Raji (cell line): ENCODE data around the gene TRABD2A.

Experiments used
- POLR2A ChIP-seq: IDR thresholded peaks from 2 replicates; pipeline ENCODE4 v1.6.1; 2011; ENCODE audit warnings: low read depth, low read length, control low read depth; ENCODE audit not compliant: insufficient read depth

The TRABD2A gene

DNA sequence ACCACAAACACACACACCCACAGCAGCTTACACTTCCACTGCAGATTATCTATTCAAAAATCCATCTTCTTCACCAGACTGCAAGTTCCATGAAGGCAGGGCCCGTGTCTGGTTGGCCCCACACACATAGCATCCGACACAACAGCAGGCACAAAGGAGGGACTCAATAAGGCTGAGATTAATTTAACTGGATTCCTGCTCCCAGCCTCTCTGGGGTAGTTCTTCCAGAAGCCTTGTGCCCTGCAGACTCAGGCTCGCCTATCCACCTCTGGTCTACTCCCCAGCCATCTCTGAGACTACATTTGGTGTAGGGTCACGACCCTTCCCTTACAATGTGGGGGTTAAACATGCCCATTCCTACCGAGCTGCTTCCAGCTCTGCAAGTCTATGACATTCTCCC is 57.7 kb downstream of the TRABD2A start:
- no peak for TF ChIP-seq POLR2A

DNA sequence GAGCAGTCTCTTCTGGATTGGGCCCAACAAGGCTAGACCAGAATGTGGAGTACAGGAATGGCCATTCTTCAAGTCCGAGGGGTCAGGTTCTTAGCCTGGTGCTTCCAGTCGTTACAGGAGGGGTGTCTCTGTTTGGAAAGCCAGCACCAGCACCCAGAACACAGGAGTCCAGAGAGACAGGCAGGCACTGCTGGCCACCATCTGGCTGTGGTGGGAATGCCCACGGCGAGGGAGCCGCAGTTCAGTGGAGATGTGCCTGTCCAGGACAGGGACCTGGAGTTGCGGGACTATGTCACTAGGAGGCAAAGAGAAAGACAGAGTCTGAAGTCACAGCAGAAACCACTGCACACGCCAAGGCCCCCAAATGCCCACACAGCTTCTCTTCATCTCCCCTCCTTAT is 59.1 kb downstream of the TRABD2A start:
- no peak for TF ChIP-seq POLR2A

DNA sequence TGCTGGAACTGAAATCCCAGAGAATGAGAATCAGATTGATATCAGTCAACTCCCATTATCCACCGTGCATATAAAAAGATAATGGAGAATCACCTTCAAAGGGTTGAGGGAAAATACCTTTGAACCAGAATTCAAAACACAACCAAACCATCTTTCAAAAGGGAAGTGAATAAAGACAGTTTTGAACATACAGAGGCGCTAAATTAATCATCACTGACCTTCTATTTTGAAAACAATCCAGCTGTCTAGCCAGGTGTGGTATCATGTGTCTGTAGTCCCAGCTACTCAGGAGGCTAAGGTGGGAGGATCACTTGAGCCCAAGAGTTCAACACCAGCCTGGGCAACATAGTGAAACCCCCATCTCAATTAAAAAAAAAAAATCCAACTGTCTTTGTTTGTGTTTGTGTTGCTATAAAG is 63.6 kb downstream of the TRABD2A start:
- no peak for TF ChIP-seq POLR2A

DNA sequence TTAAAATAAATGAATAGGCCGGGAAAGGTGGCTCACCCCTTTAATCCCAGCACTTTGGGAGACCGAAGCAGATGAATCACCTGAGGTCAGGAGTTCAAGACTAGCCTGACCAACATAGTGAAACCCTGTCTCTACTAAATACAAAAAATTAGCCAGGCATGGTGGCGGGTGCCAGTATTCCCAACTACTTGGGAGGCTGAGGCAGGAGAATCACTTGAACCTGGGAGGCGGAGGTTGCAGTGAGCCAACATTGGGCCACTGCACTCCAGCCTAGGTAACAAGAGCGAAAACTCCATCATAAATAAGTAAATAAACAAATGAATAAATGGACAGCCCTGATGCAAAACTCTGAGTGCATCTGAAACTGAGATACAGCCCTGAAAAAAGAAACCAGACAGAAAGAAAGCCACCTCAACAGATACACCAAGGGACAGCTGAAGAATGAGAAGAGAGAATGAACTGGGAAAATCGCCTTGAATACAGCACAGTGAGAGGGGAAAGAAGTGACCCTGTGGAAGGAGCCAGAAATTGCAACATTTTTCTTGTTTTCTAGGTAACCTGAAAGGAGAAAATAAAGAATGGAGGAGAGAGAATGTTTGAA is 64.4 kb downstream of the TRABD2A start:
- no peak for TF ChIP-seq POLR2A

DNA sequence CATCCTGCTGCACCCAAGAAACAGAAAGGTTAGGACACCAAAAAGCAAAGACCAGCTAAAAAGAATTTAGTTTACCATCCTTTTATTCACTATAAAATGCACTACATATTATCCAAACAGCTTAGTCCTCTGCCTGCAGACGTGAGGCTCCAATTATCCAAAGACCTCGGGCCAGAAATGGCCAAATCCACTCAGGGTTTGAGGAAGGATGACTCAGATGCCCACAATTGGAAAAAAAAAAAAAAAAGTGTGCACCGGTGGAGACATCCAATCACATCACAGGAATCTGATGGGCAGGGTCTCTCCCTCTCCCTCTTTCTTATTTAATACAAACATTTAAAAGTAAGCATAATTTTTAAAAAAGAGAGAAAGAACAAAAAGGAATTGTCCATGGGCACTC is 65.7 kb downstream of the TRABD2A start:
- TF ChIP-seq POLR2A, result no peak

DNA sequence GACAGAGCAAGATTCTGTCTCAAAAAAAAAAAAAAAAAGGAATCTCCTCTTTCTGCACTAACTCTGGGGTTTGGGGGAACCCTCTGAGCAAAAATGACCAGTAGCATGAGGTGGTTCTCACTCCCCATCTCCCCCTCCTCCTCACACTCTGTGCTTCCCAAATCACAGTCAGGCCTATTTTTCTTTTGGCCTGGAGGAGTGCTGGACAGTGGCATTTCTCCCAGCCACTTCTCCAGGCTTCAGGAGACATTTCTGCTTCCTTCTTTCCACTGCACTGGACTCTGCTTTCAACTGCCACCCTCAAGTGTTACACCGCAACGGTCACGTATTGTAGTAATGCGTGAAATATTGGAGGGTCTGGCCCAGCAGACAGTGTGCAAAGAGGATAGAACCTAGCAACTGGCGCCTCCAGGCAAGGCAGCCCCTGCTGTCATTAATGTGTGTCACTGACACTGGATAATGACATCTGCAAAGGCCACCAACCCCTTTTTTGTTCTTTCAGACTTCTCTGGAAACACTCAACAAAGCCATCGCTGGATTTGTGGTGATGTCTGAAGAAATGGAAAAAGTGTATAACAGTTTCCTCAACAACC is 68.9 kb downstream of the TRABD2A start:
- TF ChIP-seq POLR2A, result no peak

DNA sequence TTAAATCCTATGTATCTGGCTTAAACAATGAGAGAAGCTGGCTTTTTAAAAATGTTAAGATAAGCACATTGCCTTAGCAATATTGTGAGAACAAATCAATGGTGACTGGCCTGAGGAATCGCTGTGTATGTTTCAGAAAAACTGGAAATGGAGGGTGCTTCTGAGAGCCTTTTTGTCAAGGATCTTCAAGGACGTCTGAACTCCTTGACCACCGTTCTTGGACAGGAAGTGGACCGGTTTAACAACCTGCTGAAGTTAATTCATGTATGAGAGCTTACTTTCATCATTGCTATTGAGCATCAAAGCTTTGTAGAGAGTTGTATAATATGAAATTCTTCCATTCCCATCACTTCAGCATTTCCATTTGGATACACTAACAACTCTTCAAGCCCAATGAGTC is 72.6 kb downstream of the TRABD2A start:
- no peak for TF ChIP-seq POLR2A

DNA sequence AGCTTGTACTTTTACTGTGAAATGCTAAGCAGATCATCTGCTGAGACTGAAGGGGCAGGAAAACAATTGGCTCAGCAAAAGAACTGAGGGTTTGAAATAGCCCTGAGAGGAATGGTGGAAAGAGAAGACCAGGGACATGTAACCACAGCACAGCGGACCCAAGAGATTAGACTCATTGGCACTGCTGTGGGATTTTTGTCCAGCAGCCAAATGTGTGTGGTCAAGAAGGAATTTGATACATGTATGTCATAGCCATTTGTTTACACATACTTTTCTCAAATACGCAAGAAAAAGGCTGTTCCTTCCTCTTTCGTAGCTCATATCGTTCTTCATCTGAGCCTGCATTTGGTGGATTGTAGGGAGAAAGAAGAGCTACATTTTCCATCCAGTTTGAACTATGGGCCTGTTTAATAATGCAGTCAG is 73.8 kb downstream of the TRABD2A start:
- TF ChIP-seq POLR2A, result no peak

DNA sequence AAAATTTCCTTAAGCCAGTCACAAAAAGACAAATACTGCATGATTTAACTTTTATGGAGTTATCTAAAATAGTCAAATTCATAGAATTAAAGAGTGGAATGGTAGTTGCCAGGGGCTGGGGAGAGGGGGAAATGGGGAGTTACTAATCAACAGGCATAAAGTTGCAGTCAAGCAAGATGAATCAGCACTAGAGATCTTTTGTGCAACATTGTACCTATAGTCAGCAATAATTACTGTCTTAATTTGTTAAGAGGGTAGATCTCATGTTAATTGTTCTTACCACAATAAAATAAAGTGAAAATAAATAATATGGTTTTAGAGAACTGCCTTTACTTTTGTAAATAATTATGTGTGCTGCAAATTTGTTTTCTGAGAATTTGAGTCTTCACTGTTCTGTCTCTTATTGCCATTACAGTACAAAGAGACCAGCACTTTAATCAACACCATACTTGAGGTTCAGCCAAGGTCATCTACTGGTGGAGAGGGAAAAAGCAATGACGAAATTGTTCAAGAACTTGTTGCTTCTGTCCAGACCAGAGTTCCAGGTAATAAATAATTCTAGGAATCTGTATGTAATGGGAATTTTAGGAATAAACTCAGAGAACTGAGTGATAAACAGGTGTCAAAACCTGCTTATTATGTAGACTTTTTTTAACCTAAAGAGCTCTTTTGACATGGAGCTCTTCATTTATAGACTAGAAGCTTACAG is 75.5 kb downstream of the TRABD2A start:
- no peak for TF ChIP-seq POLR2A

DNA sequence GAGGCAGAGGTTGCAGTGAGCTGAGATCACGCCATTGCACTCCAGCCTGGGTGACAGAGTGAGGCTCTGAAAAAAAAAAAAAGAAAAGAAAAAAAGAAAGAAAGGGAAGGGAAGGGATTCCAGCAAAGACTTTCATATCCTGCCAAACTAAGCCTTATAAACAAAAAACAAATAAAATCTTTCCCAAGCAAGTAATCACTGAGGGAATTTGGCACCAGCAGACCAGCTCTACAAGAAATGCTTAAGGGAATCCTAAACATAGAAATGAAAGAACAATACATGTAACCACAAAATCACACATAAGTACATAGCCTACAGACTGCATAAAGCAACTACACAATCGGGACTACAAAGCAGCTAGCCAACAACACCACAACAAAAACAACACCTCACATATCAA is 79.1 kb downstream of the TRABD2A start:
- TF ChIP-seq POLR2A, result no peak

DNA sequence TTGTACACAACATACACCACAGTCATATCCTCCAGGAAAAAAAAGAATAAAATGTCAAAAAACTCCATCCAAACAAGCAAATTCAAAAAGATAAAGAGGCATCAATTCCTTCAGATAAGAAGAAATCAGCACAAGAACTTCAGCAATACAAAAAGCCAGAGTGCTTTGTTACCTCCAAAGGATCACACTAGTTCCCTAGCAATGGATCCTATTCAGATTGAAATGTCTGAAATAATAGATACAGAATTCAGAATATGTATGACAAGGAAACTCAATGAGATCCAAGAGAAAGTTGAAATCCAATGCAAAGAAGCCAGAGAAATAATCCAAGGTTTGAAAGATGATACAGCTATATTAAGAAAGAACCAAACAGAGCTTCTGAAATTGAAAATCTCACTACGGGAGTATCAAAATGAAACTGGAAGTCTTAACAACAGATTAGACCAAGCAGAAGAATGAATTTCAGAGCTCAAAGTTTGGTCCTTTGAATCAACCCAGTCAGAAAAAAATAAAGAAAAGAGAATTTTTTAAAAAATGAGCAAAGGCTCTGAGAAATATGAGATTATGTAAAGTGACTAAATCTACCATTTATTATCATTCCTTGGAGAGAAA is 80.6 kb downstream of the TRABD2A start:
- TF ChIP-seq POLR2A, result no peak

DNA sequence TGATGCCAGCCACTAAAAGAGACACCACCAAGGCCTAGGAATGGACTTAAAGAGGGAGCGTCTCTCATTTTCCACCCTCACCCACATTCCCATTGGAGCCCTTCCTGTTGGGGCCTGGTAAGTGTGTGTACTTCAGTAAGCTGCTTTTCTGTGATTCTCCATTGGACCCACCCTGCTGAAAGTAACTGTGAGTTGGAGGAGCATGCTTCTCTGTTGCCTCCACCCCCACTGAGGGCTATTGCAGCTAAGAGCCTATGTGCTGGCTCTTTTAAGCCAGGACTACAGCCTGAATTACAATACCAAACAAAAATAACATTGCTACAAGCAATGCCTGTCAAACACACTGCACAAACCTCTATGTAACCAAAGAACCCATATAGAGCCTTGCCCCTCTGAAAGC is 81.1 kb downstream of the TRABD2A start:
- TF ChIP-seq POLR2A, result no peak

DNA sequence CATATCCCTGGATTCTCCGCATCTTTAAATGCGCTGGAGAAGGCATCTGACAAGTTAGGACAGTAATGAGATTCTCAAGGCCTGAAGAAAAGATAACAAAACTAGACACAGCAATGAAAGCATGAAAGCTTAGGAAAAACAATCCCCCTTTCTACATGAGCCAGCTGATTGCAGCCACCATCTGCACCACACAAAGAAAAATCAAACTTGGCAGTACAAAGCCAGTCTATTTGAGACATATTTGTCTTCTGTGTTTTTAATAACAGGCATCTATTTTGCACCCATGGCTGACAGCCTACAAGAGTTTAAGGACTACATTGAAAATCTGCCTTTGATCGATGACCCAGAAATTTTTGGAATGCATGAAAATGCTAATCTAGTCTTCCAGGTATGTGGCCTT is 83.6 kb downstream of the TRABD2A start:
- TF ChIP-seq POLR2A, result no peak

DNA sequence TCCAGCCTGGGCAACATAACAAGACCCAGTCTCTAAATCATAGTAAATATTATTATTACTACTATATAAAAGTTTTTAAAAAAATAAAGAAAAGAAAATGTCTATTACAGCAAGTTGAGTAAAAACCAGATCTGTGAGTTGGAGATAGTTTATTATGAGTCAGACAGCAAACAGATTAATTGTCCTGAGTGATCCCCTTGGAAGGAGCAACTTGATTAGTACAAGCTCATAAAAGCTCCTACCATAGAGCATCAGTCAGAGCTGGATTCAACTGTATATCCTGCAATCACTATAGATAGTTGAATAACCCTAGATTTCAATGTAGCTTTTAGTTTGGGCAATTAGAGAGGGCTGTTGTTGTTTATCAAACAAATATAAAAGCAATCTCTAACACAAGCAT is 84.1 kb downstream of the TRABD2A start:
- no peak for TF ChIP-seq POLR2A

DNA sequence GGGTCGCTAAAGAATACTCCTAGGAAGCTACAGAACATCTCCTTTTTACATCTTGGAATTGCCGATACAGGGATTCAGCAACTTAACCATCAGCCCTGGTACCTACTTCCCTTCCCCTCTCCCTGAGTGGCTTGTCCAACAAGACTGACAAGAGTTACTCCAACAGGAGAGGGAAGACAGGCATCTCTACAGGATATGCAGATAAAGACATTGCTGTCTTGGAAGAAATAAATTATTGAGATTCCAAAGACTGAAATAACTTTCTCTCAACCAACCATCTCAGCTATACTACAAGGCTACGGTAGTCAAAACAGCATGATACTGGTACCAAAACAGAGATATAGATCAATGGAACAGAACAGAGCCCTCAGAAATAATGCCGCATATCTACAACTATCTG is 87.2 kb downstream of the TRABD2A start:
- no peak for TF ChIP-seq POLR2A
